DLD1 (cell line): ENCODE data around the gene MIEN1.
"Not testable (repeated sequence)": the region's sequence is repeated elsewhere in the genome, so short reads cannot be mapped to it uniquely, and the experiment has no call there.

Experiments
- in situ Hi-C: cut with HindIII; loops from 2 replicates; pipeline ENCODE4 v1.10.0; 2017; ENCODE audit warnings: low sequenced_read_pairs

MIEN1 gene

DNA sequence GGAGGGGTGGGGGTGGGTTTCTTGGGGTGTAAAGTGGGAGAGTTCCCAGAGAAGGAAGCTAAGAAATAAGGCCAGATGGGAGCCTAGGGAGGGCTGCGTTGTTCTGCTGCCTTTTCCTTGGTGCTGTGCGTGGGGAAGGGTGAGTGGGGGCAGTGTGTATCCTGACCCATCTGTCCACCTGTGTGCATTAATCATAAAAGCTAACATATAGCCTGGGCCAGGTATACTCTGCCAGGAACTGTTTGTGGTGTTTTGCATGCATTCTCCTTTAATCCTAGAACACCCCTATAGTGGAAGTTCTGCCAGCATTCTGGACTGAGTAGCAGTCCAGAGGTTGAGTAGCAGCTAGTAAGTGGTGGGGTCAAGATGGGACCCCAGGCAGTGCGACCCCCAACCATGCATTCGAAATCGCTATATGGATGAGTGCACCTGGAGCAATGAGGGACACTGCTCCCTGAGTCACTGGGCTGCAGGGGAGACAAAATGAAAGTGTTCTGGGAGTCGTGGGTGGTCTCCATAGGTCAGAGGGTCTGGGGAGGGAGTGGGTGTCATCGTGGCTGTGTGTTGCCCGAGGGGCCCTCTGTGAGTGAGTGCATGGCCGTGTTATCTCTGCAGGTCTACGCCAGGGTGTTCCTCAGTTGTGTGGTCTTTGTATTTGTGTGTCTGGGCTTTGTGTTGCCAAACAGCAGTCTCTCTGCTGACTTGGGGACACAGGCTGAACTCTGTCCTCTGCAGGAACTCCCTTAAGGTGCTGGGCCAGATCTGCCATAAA is 29.1 kb downstream of the MIEN1 start:
- in situ Hi-C loops = no loop called here

DNA sequence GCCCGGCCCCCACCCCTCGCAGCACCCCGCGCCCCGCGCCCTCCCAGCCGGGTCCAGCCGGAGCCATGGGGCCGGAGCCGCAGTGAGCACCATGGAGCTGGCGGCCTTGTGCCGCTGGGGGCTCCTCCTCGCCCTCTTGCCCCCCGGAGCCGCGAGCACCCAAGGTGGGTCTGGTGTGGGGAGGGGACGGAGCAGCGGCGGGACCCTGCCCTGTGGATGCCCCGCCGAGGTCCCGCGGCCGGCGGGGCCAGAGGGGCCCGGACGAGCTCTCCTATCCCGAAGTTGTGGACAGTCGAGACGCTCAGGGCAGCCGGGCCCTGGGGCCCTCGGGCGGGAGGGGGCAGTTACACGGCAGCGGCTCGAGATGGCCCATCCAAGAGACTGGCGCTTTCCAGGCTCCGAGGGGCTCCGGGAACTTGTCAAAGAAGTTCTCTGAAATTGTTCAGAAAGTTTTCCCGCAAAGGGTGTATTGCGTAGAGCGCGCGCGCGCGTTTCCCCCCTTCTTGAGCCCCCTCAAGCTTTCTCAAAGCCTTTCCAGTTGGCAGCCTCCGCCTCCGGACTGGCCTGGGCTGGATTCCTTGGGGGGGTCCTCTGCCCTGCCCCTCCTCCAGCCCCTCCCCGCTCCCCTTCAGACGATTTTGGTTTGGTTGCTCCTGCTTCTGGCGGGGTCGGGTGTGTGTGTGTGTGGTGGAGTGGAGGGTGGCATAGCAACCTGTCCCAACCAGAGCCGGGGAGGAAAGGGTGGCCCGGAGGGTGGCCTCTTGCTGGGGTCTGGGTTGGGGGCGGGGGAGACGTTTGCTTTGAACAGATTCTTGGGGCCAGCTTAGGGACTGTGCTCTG is 30.0 kb downstream of the MIEN1 start:
- in situ Hi-C loops = no loop called here

DNA sequence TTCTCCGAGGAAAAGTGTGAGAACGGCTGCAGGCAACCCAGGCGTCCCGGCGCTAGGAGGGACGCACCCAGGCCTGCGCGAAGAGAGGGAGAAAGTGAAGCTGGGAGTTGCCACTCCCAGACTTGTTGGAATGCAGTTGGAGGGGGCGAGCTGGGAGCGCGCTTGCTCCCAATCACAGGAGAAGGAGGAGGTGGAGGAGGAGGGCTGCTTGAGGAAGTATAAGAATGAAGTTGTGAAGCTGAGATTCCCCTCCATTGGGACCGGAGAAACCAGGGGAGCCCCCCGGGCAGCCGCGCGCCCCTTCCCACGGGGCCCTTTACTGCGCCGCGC is 30.5 kb downstream of the MIEN1 start, which contains the start of gene ERBB2:
Gene ERBB2, plus strand, starts transcription at position 247 of the 330 bp plus-strand sequence. CDS start 175 bp downstream, outside the sequence.
- in situ Hi-C loops = no loop called here

DNA sequence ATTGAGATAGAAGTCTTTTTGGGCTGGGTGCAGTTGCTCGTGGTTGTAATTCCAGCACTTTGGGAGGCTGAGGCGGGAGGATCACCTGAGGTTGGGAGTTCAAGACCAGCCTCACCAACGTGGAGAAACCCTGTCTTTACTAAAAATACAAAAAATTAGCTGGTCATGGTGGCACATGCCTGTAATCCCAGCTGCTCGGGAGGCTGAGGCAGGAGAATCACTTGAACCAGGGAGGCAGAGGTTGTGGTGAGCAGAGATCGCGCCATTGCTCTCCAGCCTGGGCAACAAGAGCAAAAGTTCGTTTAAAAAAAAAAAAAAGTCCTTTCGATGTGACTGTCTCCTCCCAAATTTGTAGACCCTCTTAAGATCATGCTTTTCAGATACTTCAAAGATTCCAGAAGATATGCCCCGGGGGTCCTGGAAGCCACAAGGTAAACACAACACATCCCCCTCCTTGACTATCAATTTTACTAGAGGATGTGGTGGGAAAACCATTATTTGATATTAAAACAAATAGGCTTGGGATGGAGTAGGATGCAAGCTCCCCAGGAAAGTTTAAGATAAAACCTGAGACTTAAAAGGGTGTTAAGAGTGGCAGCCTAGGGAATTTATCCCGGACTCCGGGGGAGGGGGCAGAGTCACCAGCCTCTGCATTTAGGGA is 31.0 kb downstream of the MIEN1 start:
- in situ Hi-C loops = not testable (repeated sequence)

DNA sequence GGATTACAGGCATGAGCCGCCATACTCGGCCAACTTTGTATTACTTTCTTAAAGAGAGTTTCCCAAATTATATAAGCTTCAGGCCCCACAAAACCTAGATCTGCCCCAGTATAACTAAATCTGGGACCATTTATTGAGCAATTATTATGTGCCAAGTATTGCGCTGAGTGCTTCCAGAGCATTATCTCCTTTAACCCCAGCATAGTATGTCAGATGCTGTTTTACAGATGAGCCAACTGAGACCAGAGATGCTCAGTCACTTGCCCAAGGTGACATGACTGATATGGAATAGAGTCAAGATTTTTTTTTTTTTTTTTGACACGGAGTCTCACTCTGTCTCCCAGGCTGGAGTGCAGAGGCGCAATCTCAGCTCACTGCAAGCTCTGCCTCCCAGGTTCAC is 32.4 kb downstream of the MIEN1 start:
- in situ Hi-C loops = no loop called here

DNA sequence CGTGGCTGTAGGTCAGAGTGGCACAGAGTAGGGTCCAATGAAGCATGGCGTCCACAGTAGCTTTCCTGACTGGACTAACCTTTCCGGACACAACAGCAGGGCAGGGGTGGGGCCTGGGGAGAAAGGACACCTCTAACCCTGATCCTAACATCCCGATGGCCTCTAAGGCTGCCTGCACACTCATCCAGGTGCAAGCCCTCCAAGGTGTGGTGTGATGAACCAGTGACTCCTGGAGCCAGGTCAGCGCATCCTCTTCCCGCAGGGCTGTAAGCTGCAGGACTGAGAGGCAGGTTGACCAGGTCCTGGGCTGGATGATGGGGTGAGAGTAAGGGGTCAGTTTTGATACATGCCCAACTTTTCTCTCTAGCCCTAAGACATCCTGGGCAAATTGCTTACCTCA is 33.6 kb downstream of the MIEN1 start:
- in situ Hi-C loops = no loop called here

DNA sequence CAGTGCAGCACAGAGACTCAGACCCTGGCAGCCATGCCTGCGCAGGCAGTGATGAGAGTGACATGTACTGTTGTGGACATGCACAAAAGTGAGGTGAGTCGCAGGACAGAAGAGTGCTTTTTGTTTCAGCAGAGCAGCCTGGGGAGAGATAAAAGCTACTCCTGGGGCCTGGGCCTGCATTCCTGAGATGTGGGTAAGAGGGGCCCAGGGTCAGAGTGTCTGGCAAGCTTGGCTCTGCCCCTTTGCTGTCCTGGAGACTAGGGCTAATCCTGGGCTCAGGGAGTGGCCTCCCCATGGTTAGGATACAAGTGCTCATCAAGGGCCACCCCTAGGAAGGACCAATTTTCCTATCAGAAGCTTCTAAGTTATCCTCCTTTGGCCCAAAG is 35.2 kb downstream of the MIEN1 start:
- in situ Hi-C loops = no loop called here

DNA sequence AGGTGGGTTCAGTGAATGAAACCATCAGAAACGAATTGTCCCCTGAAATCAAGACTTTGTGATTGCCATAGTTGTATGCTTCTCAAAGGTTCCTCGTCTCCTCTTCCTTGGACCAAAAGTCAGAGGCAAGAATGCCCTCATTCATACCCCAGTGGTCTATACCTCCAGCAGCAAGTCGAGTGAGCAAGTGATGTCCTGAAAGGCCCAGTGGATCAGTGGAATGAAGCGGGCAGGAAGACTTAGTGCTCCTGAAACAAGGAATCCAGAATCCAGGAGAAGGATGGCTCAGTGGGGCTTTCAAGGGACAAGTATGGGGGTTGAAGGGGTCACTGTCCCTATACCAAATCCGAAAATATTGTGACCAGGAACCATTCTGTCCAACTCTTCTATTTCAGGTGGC is 35.7 kb downstream of the MIEN1 start:
- in situ Hi-C loops = no loop called here

DNA sequence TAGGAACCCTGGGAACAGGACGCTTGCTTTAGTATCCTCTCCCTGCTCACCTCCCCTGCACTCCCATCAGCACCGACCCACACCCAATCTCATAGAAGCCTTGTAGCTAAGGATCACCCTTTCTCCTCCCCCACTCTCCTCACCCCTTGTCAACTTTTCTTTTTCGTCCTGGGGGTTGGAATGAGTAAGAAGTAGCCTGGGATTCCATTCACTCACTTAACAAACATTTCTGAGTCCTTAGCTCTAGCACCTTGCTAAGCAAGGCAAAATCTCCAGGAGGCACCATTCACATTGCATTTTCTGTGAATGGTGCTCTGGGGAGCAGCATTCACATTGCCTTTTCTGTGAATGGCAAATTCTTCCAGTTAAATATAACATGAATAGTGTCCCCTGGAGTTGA is 41.4 kb downstream of the MIEN1 start:
- in situ Hi-C loops = no loop called here

DNA sequence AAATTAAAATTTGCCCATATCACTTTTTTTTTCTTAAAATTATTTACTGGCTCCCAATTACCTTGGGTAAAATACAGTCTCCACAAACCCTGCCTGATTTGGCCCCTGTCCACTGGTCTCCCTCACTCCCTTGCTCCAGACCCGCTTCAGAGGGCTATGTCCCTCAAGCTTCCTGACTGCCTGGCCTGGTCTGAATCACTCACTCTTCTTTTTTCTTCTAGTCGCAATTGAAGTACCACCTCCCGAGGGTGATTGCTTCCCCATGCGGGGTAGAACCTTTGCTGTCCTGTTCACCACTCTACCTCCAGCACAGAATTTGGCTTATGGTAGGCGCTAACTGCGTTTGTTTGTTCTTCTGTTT is 41.9 kb downstream of the MIEN1 start:
- in situ Hi-C loops = no loop called here

DNA sequence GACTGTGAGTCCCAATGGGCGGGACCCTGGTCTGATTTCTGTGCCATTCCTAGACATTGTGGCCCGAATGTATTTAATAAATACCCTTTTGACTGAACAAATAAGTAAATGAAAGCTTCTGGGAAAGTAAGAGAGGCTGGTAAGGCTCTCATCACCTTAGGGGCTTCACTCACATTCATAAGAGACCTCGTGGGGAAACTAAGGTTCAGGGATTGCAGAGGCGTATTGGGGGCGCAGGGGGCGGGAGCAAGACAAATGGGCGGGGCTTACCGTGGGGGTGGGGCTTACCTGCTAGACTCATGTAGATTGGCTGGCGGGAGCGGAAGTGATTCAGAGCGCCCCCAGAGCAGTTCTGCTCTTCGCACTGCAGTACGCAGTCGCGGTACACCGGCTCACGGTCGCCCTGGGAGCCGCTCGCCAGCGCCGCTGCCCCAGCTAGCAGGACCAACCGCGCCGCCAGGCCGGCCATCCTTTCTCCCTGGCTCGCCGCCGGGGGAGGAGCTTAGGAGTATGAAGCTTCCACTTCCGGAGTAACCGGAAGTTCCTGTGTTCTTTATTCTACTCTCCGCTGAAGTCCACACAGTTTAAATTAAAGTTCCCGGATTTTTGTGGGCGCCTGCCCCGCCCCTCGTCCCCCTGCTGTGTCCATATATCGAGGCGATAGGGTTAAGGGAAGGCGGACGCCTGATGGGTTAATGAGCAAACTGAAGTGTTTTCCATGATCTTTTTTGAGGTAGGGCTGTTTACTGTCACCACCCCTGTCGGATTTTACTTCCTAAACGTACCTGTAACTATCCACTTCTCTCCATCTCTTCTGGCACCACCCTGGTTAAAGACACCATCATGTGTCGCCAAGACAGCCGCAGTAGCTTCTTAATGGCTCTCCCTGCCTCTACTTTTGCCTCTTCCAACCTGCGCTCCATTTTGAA is 42.5 kb downstream of the MIEN1 start, which contains the start of gene PGAP3:
Gene PGAP3, minus strand, starts transcription at position 512 of the 929 bp plus-strand sequence. Its CDS starts 43 bp downstream, at position 469.
- in situ Hi-C loops = no loop called here

DNA sequence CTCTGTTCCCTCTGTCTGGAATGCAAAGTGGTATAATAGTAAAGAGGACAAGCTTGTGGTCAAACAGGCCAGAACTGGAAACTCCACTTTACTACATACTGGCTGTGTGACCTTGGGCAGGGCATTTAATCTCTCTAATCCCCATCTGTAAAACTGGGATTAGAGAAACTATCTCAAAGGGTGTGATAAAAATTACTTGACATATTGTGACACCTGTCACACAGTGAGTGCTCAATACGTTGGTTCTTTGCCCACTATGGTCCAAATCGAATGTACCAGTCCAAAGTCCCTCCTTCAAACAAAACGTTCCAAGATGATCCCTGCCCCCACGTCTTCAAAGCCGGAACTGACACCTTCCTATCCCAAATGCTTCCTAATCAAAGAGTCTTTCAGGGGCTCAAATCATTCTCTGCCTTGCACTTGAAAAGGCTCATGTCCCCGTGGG is 43.2 kb downstream of the MIEN1 start:
- in situ Hi-C loops = no loop called here

DNA sequence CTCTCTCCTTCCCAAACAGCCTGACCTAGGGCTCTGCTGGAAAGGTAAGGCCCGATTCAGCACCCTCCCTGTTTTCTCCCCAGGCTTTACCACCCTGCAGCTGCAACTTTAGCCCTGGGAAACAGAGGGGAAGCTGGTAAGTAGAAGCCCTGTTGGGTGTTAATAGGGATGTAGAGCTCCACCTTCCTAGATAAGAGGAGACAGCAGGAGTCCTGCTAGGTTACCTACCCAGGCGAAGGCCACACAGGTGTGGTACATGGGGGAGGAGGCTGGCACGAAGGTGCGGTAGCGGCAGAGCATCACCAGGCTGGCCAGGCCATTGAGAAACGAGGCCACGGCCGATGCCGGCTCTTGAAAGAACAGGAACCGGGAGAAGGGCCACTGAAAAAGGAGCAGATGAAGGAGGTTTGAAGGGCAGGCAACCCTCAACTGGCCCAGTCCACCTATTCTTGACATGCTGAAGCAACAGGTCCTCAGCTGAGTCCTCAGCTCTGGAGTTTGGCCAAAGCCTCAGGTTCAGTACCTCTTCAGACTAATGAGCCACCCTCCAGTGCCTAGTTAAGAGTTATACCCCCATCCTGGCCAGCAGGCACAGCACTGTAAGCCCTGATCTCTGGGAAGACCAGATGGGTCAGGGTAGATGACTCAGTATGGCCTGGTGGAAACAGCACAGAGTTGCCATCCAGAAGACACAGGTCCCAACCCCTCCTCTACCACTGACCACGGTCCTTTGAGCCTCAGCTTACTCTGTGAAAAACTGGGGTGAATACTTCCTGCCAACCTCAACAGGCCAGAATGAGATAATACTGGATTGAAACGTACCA is 45.8 kb downstream of the MIEN1 start:
- in situ Hi-C loops = no loop called here

DNA sequence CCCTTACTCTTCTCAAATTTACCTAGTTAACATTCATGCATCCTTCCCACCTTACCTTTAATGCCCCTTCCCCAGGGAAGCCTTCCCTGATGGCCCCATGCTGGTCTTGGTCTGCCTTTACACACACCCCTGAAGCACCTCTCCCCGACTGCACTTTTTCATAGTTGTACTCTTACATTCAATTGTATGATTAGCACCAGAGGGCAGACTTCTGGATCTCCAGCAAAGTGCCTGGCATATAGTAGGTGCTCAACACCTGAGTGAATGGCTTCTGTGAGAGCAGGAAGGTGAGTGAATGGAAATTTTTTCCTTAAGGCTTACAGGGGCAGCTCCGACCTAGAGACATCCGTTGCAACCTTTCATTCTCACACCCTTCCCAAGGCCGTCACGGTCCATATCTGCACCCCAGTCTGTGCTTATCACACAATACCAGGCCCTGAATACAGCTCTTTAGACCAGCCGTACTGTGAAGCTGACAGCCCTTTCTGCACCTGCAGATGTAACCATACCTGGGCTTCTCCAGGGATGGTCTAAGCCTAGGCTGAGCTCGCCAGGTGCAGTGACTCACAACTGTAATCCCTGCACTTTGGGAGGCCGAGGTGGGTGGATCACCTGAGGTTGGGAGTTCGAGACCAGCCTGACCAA is 46.9 kb downstream of the MIEN1 start:
- in situ Hi-C loops = no loop called here

DNA sequence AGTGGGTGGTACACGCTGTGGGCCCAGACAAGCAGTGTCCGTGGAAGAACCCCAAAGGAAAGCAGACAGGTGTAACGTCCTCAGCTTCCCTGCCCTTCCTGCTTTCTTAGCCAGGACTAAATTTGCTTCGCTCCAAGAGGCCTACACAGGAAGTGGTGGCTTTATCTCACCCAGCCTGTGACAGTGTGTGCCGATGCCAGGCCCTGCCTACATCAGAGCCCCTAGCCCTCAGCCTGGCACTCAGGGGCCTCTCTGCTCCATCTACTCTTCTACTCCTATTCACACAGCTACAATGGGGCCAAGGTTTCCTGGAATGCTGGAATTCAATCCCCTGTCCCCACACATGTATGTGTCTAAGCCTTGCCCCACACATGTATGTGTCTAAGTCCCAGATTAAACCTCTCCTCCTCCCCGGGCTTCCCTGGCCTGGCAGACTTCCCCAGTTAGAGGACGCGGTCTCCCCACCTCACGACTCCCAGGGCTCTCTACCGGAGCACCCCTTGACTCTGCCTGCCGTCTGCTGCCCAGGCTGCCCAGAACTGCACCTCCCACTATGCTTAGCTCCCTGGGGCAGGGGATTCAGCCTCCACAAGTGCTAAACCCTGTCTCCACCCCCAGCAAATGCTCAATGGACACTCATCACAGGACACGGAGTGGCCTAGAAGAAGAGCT is 50.7 kb downstream of the MIEN1 start:
- in situ Hi-C loops = loop anchor here (10.0 kb wide), 1 partner anchor 65 kb away; no protein-coding TSS in a partner anchor
